Colon (tissue), 2 donors: ENCODE measurements around the gene IRX2.

Experiments used
- FAIRE-seq: peaks from 2 replicates; lab custom pipeline; 2012; peaks lifted over from hg19 to GRCh38; lab: Jason Lieb, UNC
- donor health status: control.
- donor health status: control.

Gene IRX2

GRCh38 chr5:2751592-2752021 is at the start of gene IRX2:
Gene IRX2 (minus strand): TSS chr5:2751677. CDS start chr5:2751413, 264 bp downstream.
- FAIRE-seq = no peak

- FAIRE-seq = no peak
Measured at GRCh38 chr5:2800035-2800434, 48.6 kb upstream of the IRX2 start.

- no peak for FAIRE-seq
Measured at GRCh38 chr5:2797981-2798380, 46.5 kb upstream of the IRX2 start.

- FAIRE-seq = no peak
Measured at GRCh38 chr5:2797160-2797559, 45.7 kb upstream of the IRX2 start.

- no peak for FAIRE-seq
Measured at GRCh38 chr5:2783223-2783622, 31.7 kb upstream of the IRX2 start.

- no peak for FAIRE-seq
Measured at GRCh38 chr5:2782658-2783057, 31.2 kb upstream of the IRX2 start.

GRCh38 chr5:2780421-2781171 is 29.1 kb upstream of the IRX2 start:
- FAIRE-seq = no peak

- FAIRE-seq = no peak
Measured at GRCh38 chr5:2779459-2779858, 28.0 kb upstream of the IRX2 start.

GRCh38 chr5:2776337-2777302 is 25.1 kb upstream of the IRX2 start:
- FAIRE-seq = no peak

- no peak for FAIRE-seq
Measured at GRCh38 chr5:2773327-2773726, 21.9 kb upstream of the IRX2 start.

GRCh38 chr5:2767089-2767488 is 15.6 kb upstream of the IRX2 start:
- FAIRE-seq = no peak

- no peak for FAIRE-seq
Measured at GRCh38 chr5:2764581-2764980, 13.1 kb upstream of the IRX2 start.

GRCh38 chr5:2763533-2763794 is 12.0 kb upstream of the IRX2 start:
- FAIRE-seq = no peak

- FAIRE-seq = no peak
Measured at GRCh38 chr5:2762744-2763532, 11.5 kb upstream of the IRX2 start.

- no peak for FAIRE-seq
Measured at GRCh38 chr5:2761921-2762488, 10.5 kb upstream of the IRX2 start.

GRCh38 chr5:2759696-2760461 is 8.4 kb upstream of the IRX2 start:
- FAIRE-seq = no peak

- FAIRE-seq = no peak
Measured at GRCh38 chr5:2759091-2759490, 7.6 kb upstream of the IRX2 start.

- no peak for FAIRE-seq
Measured at GRCh38 chr5:2758632-2759031, 7.2 kb upstream of the IRX2 start.

- FAIRE-seq = no peak
Measured at GRCh38 chr5:2757563-2758351, 6.3 kb upstream of the IRX2 start.
